GM21786 (cell line): ENCODE measurements around the gene SWAP70.
"Not testable (repeated sequence)": the region's sequence is repeated elsewhere in the genome, so short reads cannot be mapped to it uniquely, and the experiment has no call there.

Source experiments
- ATAC-seq: cut with Tn5 transposase; IDR thresholded peaks from one replicate; pipeline ENCODE4 v1.9.1; 2021; ENCODE audit not compliant: unreplicated experiment

SWAP70 gene

DNA sequence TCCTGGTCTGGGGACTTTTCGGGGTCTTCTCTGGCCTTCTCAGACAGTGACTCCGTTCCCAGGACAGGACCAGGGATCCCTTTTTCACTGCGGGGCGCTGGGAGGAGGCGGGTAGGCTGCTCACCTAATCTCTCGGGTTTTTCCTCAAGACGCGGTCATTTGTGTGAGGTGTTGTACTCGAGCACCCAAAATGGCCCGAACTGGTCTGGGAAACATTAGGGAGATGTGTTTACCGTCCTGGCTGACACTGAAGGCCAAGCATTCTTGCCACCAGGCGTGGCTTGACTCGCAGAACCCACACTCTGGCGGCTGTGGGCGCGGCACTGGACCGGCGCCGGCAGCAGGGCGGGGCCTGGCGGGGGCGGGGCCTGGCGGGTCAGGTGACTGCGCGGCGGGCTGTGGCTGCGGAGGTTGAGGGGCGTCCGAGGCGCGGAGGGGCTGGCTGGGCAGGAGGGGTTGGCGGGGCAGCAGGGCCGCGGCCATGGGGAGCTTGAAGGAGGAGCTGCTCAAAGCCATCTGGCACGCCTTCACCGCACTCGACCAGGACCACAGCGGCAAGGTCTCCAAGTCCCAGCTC, at the start of gene SWAP70:
SWAP70 (plus strand) TSS at position 379 of the 577 bp plus-strand sequence; CDS start at position 482, 103 bp downstream.
- ATAC-seq, result peak; percentile 76

DNA sequence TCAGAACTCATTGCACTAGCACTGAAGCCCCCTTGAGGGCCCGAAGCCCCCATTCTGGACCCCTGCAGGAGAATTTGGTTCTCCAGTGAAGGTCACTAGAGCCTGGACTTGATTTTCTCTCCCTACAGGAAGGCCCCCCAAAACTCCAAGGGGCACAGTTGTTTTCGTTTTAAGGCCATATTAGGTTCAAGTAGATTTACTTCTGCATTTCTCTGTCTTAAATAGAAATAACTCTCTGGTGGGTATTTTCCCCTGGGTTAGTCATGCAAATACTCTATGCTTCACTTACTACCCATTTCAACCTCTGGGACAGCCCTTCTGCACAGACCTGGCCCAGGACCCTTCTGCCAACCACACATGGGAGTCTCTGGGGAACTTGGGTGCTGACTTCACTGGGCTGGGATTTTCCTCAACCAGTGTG, 48.8 kb upstream of the SWAP70 start:
- ATAC-seq, result peak; percentile 53

DNA sequence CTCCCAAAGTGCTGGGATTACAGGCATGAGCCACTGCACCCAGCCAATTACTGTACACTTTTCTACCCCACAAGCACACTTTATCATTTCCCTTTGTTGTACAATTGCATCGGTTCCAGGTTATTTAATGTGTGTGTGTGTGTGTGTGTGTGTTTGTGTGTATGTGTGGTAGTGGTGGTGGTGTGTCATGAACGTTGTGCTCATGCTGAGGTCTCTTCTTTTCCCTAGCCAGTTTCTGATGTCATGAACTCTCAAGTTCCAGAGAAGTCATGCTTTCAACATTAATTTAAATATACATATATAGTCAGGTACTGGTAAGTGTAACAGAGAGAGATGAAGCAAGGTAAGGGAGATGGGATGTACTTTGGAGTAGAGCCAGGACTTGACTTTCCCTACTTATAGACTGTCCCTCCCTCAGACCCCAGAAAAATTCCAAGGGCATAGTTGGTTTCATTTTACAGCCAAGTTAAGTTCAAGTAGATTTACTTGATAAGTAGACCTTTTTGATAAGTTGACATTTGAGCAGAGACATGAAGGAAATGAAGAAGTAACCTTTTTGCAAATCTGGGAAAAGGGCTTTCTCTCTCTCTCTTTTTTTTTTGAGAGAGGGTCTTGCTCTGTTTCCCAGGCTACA, 47.7 kb upstream of the SWAP70 start:
- ATAC-seq, result no peak

DNA sequence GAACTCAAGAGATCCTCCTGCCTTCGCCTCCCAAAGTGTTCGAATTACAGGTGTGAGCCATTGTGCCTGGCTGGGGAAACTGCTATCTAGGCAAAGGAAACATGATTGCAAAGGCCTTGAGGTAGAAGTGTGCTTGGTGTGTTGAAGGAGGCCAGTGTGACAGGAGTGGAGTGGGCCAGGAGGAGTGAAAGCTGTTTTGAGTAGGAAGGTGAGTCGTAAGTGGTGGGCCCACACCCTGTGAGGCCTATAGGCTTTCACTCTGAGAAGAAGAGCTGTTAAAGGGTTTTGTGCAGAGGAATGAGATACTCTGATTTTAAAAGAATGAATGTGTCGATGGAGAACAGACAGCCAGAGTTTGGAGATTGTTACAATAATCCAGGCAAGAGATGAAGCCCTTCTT, 47.0 kb upstream of the SWAP70 start:
- ATAC-seq, result no peak

DNA sequence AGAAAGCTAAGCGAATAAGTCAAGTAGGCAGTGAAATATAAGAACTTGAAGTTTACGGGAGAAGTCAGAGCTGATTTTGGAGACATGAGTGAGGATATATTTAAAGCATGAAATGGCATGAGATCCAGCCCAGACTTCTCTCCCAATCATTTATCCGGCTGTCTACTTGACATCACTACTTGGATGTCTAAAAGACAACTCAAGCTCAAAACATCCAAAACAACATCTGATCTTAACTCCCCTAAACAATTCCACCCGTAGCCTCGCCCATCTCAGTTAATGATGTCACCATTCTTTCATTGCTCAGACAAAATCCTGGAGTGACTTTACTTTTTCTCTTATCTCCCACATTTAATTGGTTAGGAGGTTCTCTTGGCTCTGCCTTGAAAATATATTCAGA, 45.9 kb upstream of the SWAP70 start:
- ATAC-seq, result no peak

DNA sequence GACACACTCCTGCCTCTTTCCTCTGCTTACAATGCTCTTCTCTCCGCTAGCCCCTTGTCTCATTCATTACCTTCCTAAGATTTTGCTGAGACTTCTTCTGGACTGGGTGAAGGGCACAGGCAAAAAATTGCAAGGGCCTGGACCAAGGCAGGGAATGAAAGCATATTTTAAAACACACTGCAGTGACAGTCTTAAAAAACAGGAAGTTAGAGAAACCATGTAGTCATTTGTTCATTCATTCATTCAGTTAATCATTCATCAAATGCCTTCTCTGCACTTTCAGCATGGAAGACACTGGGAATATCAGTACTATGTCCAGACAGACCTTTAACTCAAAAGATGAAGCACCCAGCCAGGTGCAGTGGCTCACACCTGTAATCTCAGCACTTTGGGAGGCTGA, 44.9 kb upstream of the SWAP70 start:
- ATAC-seq, result no peak

DNA sequence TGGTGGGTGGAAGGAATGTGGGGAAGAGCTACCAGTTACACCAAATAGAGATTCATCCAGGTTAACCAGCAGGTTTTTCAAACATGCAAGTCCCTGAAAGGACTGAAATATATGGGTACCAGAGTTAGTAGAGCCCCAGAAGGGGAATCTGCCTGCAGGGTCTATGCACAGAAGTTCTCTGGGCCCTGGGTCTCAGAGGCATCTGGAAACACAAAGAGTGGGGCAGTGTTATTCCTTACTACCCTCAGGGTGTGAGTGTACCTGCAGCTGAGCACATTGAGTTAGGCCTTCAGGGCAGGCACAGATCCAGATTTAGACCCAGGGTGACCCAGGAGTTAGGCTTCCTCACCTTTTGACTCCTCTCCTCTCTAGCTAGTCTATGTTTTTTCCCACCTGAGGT, 43.9 kb upstream of the SWAP70 start:
- ATAC-seq, result no peak

DNA sequence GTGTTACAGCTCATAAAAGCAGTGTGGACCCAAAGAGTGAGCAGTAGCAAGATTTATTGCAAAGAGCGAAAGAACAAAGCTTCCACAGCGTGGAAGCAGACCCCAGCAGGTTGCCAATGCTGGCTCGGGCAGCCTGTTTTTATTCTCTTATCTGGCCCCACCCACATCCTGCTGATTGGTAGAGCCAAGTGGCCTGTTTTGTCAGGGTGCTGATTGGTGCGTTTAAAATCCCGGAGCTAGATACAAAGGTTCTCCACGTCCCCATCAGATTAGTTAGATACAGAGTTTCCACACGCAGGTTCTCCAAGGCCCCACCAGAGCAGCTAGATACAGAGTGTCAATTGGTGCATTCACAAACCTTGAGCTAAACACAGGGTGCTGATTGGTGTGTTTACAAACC, 41.5 kb upstream of the SWAP70 start:
- not testable (repeated sequence) for ATAC-seq

DNA sequence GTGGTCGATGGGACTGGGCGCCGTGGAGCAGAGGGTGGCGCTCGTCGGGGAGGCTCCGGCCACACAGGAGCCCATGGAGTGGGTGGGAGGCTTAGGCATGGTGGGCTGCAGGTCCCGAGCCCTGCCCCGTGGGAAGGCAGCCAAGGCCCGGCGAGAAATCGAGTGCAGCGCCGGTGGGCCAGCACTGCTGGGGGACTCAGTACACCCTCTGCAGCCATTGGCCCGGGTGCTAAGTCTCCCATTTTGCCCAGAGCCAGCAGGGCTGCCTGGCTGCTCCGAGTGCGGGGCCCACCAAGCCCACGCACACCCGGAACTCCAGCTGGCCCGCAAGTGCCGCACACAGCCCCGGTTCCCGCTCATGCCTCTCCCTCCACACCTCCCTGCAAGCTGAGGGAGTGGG, 40.8 kb upstream of the SWAP70 start:
- ATAC-seq, result not testable (repeated sequence)

DNA sequence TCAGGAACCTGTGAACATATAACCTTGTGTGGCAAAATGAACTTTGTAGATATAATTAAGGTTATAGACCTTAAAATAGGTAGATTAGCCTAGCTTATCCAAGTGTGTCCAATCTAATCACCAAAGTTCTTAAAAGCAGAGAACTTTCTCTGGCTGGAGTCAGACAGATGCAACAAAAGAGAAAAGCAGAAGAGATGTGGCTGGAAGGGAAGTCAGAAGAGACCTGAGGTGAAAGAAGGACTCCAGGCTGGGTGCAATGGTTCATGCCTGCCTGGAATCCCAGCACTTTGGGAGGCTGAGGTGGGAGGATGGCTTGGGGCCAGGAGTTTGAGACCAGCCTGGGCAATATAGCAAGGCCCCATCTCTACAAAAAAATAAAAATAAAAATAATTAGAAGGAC, 39.4 kb upstream of the SWAP70 start:
- no peak for ATAC-seq

DNA sequence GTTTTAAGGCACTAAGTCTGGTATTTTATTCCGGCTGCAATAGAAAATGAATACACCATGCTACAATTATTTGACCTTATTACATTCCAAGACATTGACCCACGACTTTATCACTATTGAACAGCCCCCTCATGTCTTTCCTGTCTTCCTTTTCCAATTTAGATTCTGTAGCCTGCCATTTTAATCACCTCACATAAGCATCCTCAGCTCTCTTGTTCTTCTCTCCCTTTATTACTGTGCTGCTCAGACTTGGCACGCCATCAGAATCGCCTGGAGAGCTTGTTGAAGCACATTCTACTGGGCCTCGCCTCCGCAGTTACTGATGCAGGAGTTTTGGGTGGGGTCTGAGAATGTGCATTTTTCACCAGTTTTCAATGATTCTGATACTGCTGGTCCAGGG, 38.7 kb upstream of the SWAP70 start:
- no peak for ATAC-seq

DNA sequence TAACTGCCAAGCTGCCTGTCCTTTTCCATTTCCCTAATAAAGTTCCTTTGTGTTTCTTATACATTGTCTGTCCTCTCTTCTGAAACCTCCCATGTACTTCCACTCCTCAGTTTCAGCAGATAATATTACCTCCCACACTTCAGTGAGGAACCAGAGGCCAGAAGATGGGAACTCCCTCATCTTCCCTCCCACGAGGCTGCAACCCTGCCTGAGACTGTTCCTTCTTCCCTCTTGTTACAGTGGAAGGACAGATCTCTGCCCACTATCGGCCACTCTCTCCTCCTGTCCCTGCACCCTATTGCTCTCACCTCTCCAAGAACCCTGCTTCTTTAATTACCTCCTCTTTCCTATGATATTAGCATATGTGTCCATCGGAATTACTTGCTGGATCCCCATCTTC, 38.1 kb upstream of the SWAP70 start:
- ATAC-seq, result no peak

DNA sequence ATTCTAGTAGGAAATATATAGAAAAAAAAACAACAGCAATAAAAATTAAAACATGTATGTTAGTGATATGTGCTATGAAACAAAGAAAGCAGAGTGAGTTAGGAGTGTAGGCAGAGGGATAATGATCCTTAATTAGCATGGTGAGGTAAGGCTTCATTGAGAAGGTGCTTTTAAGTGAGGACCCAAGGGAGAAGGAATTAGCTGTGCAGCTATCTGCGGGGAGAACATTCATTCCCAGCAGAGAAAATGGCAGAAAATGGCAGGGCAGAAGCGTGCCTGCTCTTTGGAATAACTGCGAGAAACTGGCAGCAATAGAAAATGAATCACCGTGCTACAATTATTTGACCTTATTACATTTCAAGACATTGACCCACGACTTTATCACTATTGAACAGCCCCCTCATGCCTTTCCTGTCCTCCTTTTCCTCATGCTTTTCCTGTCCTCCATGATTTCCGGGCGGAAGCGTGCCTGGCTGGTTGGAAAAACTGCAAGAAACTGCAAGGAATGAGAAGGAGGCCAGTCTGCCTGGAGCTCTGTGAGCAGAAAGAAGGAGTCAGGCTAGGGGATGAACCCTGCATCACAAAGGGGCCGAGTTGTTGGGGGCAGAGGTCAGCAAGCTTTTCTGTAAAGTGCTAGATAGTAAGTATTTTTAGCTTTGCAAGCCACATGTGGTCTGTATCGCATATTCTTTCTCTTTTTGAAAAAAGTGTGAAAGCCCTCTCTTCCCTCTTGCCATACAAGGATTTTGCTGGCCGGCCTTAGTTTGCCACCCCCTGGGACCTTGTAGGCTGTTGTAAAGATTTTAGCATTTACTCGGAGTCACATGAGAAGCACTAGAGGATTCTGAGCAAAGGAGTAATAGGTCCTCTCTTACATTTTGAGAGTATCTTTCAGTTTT, 37.1 kb upstream of the SWAP70 start:
- peak; percentile 73 for ATAC-seq

DNA sequence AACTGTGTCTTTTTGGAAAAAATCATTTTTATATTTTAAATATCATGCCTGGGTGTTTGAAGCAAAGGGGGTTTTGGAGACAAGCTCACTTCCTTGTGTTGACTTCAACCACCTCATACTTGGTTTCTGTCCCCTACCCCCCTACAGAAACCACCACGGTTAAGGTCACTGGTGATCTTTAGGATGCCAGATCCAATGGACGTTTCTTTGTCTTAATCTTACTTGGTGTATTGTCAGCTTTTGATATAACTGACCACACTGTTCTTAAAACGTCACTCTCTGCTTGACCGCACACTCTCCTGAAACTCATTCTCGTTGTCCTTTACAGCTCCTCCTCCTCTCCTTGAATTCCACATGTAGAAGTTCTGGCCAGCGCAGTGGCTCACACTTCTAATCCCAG, 34.8 kb upstream of the SWAP70 start:
- peak; percentile 39 for ATAC-seq

DNA sequence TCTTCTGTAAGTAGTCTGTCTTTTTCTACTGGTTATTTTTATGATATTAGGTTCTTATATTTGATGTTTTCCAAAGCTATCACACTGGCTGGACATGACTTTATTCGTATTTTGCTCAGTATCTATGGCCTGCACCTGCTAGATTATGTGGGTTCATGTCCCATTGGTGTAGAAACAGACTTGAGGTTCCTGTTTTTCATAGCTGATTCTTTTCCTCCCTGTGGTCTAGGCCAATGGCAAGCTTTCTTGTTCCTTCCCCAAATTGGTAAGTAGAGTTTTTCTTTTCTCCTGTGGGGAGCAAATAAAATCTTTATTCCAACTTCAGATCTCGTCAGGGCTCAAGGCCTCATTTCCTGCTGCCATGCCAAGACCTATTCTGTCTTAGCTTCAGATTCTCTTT, 30.2 kb upstream of the SWAP70 start:
- ATAC-seq, result no peak

DNA sequence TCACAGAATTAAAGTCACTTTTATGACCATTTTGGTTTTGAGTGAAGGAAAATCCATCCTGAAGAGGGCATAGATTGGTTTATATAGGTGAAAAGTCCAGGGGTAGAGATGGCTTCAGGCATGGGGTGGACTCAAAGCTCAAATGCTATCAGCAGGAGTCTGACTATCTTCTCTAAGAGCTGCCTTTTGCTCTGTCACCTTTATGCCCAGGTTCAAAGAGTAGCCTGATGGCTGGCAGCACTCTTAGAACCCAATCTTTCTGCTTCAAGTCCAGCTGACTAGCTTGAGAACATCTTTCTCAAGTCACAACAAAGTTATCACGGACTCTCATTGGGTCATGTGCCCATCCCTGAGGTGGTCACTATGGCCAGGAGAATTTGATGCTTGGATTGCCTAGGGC, 27.2 kb upstream of the SWAP70 start:
- ATAC-seq, result no peak

DNA sequence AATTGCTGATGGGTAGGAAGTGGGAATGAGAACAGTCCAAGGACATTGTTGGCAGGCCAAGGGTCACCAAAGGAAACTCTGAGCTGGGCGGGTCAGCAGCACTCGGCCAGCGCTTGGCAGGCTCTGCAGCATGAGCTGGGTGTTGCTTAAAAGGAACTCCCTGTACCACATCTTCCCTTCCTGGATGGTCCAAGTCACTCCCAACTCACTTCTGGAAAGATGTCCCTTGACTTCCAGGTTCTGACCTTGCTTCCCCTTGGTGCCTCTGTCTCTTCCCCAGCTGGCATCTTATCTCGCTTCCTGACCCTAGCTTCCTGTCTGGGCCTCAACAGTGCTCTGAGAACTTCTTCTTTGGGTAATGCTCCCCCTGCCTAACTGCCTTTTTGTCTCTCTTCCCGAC, 24.8 kb upstream of the SWAP70 start:
- no peak for ATAC-seq

DNA sequence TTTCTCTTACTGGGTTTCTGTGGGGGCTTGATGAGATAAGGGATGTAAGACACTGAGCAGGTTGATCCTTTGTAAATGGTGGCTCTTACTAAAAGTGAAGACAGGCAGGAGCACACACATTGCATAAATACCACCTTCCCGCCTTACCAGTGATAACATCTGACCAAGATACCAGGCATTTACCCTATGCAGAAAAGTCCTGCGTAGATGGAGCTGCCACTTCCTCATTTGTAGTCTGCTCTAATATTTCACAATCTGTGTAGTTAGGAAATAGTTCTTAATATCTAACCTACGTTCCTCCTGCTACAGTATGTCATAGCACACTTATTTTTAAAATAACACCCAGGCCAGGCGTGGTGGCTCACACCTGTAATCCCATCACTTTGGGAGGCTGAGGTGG, 23.9 kb upstream of the SWAP70 start:
- ATAC-seq, result no peak

DNA sequence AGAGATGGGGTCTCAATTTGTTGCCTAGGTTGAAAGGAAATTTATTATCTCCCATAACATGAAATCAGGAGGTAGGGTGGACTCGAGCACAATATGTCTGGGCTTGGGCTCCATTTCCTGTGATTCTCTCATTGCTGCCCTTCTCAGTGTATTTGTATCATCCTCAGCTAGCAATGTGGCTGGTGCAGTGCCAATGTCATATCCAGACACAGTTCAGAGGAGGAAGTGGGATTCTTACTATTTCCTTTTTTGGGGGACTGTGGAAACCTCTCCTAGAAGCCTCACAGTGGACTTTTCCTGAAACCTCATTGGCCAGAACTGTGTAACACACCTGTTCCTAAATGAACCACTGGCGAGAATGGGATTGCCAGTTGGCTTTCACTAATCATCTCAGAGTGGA, 21.0 kb upstream of the SWAP70 start:
- ATAC-seq, result no peak

DNA sequence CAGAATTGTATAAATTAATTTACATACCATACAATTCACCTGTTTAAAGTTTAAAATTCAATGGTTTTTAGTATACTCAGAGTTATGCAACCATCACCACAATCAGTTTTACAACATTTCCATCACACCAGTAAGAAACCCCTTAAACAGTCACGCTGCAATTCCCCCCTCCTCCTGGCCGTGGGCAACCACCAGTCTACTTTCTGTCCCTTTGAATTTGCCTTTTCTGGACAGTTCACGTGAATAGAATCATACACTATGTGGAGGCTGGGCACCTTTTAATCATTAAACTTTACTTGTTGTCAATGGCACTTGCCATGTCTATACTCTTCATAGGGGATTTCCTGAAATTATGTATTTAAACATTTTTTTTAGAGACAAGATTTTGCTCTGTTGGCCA, 20.1 kb upstream of the SWAP70 start:
- peak; percentile 95 for ATAC-seq

DNA sequence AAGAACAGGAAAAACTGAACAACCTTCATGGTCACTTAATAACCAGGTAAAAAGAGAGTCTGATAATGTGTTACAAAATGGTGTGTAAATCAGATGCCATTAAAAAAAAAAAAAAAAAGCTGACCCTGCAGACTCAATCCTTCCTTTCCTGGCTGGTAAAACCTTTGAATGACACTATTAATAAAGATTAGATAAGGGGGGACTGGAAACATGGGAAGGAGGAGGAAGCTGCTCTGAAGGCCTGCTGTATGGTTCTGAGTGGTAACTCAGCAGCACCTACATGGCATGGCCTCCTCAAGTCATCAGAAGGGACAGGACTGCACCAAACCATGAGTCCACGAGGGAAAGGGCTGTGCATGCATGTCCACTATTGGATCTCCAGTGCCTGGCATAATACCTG, 18.0 kb upstream of the SWAP70 start:
- ATAC-seq, result no peak

DNA sequence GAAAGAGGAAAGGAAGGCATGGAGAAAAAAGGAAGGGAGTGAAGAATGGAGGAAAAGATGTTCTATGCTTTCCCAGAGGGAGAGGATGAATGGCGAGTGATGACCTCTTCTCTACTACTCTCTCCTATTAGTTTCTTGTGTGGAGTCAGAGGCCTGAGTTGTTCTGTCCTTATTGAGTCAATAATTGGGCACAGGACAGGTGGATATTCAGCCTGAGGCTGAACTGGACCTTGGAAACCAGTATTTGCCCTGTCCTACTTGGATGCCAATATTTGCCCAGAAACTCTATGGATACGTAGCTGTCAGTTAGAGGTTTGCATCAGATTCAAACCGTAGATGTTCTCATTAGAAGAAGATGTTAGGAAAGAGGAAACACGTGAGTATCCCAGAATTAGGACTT, 17.6 kb upstream of the SWAP70 start:
- ATAC-seq, result no peak
